IMR-90 (cell line): ENCODE data around the gene MPRIP. TPM values are rescaled to one million over a fixed set of nuclear protein-coding genes. Genes with fewer than 3 reads are reported as not detected.

Source experiments
- ATAC-seq: fragments of 200-7000 bp; cut with Tn5 transposase; 2 replicates; pipeline ENCODE4 v1.9.1; 2020; ENCODE audit warnings: low read depth, mild to moderate bottlenecking, moderate library complexity
- BruUV-seq: library from RNA; stranded (reverse); fragments of 400-500 nt; replicated peaks from 2 replicates; lab custom pipeline; 2021; lab: Mats Ljungman, UMichigan
- CTCF ChIA-PET: fragments of 300-600 bp; formaldehyde crosslinking; extraction: SDS; loops from one replicate; lab custom pipeline; 2021; ENCODE audit warnings: antibody characterized with exemption; lab: Yijun Ruan, JAX
- POLR2A ChIA-PET: fragments of 300-600 bp; sonication (Branson Sonifier 250); formaldehyde crosslinking; loops from one replicate; lab custom pipeline; 2022; ENCODE audit warnings: antibody characterized with exemption; ENCODE audit not compliant: unreplicated experiment; lab: Charles Lee
- DNase-seq: peaks from one replicate; pipeline ENCODE4 v3.0.0; 2013
- H2AFZ ChIP-seq: replicated peaks from 2 replicates; pipeline ENCODE3; 2013; ENCODE audit warnings: low read length, mild to moderate bottlenecking; ENCODE audit not compliant: poor library complexity
- H2AK5ac ChIP-seq: 2 replicates; pipeline ENCODE4 v1.6.1; 2013; ENCODE audit warnings: low read depth, low read length, inconsistent platforms
- H2AK9ac ChIP-seq: replicated peaks from 2 replicates; pipeline ENCODE3; 2013; ENCODE audit warnings: mild to moderate bottlenecking, low read depth, low read length, moderate library complexity; ENCODE audit not compliant: poor library complexity
- H2BK120ac ChIP-seq: 2 replicates; pipeline ENCODE4 v1.6.1; 2013; ENCODE audit warnings: low read depth, low read length, inconsistent platforms
- H2BK15ac ChIP-seq: 3 replicates; pipeline ENCODE4 v1.6.1; 2013; ENCODE audit warnings: low read depth, low read length, inconsistent platforms
- H2BK20ac ChIP-seq: 2 replicates; pipeline ENCODE4 v1.6.1; 2013; ENCODE audit warnings: low read depth, mild to moderate bottlenecking, inconsistent platforms, low read length, moderate library complexity
- H2BK5ac ChIP-seq: 2 replicates; pipeline ENCODE4 v1.6.1; 2013; ENCODE audit warnings: mild to moderate bottlenecking, low read depth, low read length, inconsistent platforms; ENCODE audit not compliant: poor library complexity, severe bottlenecking
- H3K14ac ChIP-seq: replicated peaks from 2 replicates; pipeline ENCODE4 v1.6.1; 2013; ENCODE audit warnings: low read depth, low read length, inconsistent platforms
- H3K18ac ChIP-seq: 2 replicates; pipeline ENCODE4 v1.6.1; 2013; ENCODE audit warnings: low read depth, low read length, control low read depth
- H3K23ac ChIP-seq: 2 replicates; pipeline ENCODE4 v1.6.1; 2013; ENCODE audit warnings: low read depth, low read length, inconsistent platforms
- H3K27ac ChIP-seq: 2 replicates; pipeline ENCODE4 v1.5.1; 2013; ENCODE audit warnings: mild to moderate bottlenecking, control low read depth, low read length; ENCODE audit not compliant: insufficient read depth
- H3K27me3 ChIP-seq: 2 replicates; pipeline ENCODE4 v1.6.1; 2013; ENCODE audit warnings: low read length; ENCODE audit not compliant: control insufficient read depth, insufficient read depth
- H3K36me3 ChIP-seq: 2 replicates; pipeline ENCODE4 v1.6.1; 2013; ENCODE audit warnings: low read length, mixed read lengths; ENCODE audit not compliant: control insufficient read depth, insufficient read depth
- H3K4ac ChIP-seq: 2 replicates; pipeline ENCODE4 v1.6.1; 2013; ENCODE audit warnings: low read depth, low read length, inconsistent platforms
- H3K4me1 ChIP-seq: 2 replicates; pipeline ENCODE4 v1.6.1; 2013; ENCODE audit warnings: low read length, mixed read lengths; ENCODE audit not compliant: control insufficient read depth, insufficient read depth
- H3K4me2 ChIP-seq: 2 replicates; pipeline ENCODE4 v1.6.1; 2013; ENCODE audit warnings: low read depth, mild to moderate bottlenecking, control low read depth, low read length, moderate library complexity
- H3K4me3 ChIP-seq: 2 replicates; pipeline ENCODE4 v1.5.1; 2013; ENCODE audit warnings: low read depth, mild to moderate bottlenecking, control low read depth, low read length, moderate library complexity; ENCODE audit not compliant: insufficient read depth
- H3K56ac ChIP-seq: 2 replicates; pipeline ENCODE4 v1.6.1; 2013; ENCODE audit warnings: low read length, inconsistent platforms; ENCODE audit not compliant: insufficient read depth; ENCODE audit errors: extremely low read depth
- H3K79me1 ChIP-seq, 2 experiments: 2 replicates each; pipeline ENCODE4 v1.6.1; 2013; ENCODE audit warnings: low read length in 2 of 2, inconsistent platforms in 1 of 2, low read depth in 1 of 2
- H3K9ac ChIP-seq: 2 replicates; pipeline ENCODE4 v1.6.1; 2013; ENCODE audit warnings: low read depth, low read length, control low read depth
- H3K9me1 ChIP-seq: 2 replicates; pipeline ENCODE4 v1.6.1; 2013; ENCODE audit warnings: low read length, inconsistent platforms; ENCODE audit not compliant: insufficient read depth
- H3K9me3 ChIP-seq: 2 replicates; pipeline ENCODE4 v1.6.1; 2013; ENCODE audit warnings: low read length; ENCODE audit not compliant: control insufficient read depth, insufficient read depth
- H4K20me1 ChIP-seq: 2 replicates; pipeline ENCODE4 v1.6.1; 2013; ENCODE audit warnings: low read length, inconsistent platforms; ENCODE audit not compliant: insufficient read depth
- H4K5ac ChIP-seq: 2 replicates; pipeline ENCODE4 v1.6.1; 2013; ENCODE audit warnings: mild to moderate bottlenecking, low read depth, low read length, control low read depth
- H4K8ac ChIP-seq, 2 experiments: 2 replicates each; pipeline ENCODE4 v1.6.1; 2013; ENCODE audit warnings: low read depth in 2 of 2, low read length in 2 of 2, control low read depth in 1 of 2, inconsistent platforms in 1 of 2
- H4K91ac ChIP-seq: 2 replicates; pipeline ENCODE4 v1.6.1; 2013; ENCODE audit warnings: low read depth, low read length, inconsistent platforms; ENCODE audit not compliant: insufficient read depth
- BHLHE40 ChIP-seq: fragments of 150-350 bp; IDR thresholded peaks from 2 replicates; pipeline ENCODE4 v1.6.1; 2016; ENCODE audit warnings: mild to moderate bottlenecking, low read depth, low read length
- CHD1 ChIP-seq: IDR thresholded peaks from 2 replicates; pipeline ENCODE4 v1.6.1; 2012; ENCODE audit warnings: low read depth, low read length, improper control_type of control experiment
- MAFK ChIP-seq: IDR thresholded peaks from 2 replicates; pipeline ENCODE4 v1.6.1; 2012; ENCODE audit warnings: low read depth, low read length, improper control_type of control experiment
- MXI1 ChIP-seq: IDR thresholded peaks from 2 replicates; pipeline ENCODE4 v1.6.1; 2012; ENCODE audit warnings: low read depth, mild to moderate bottlenecking, low read length, moderate library complexity, borderline replicate concordance
- NFE2L2 ChIP-seq: fragments of 150-350 bp; IDR thresholded peaks from 2 replicates; pipeline ENCODE4 v1.6.1; 2016; ENCODE audit warnings: low read depth, mild to moderate bottlenecking, low read length
- RAD21 ChIP-seq: IDR thresholded peaks from 2 replicates; pipeline ENCODE4 v1.6.1; 2012; ENCODE audit warnings: low read length, improper control_type of control experiment
- RFX5 ChIP-seq: IDR thresholded peaks from 2 replicates; pipeline ENCODE4 v1.8.0; 2012; ENCODE audit warnings: low read depth, mild to moderate bottlenecking, low read length, moderate library complexity
- WGBS, 2 experiments: methylation state at CpG; one replicate each; pipeline versions ENCODE4 v1.1.5 to v1.1.7; 2013; ENCODE audit warnings: missing lambda C conversion rate in 2 of 2; ENCODE audit not compliant: insufficient read length in 1 of 2; ENCODE audit errors: extremely low coverage in 2 of 2; 5-methylcytosine and 5-hydroxymethylcytosine counted together
- dilution Hi-C: fragments of 300-500 bp; cut with HindIII; formaldehyde crosslinking; loops from one replicate; pipeline ENCODE4 v1.14.3; 2018; ENCODE audit warnings: low sequenced_read_pairs; ENCODE audit not compliant: unreplicated experiment
- in situ Hi-C: fragments of 300-500 bp; cut with MboI; formaldehyde crosslinking; loops from 3 replicates; pipeline ENCODE4 v1.14.3; 2019; ENCODE audit warnings: low sequenced_read_pairs, inconsistent platforms, mixed read lengths
- intact Hi-C: fragments of 100-400 bp; cut with micrococcal nuclease; formaldehyde crosslinking; loops from 2 replicates; pipeline ENCODE4 v1.10.0; 2022
- polyA plus RNA-seq, 3 experiments: library from polyadenylated mRNA; depleted of rRNA; stranded (reverse); fragments of >200 nt; gene quantifications; 2 replicates each; pipeline ENCODE4 v1.2.3, GENCODE V29; 2012; ENCODE audit warnings: low replicate concordance in 1 of 3
- total RNA-seq: library from RNA; depleted of rRNA; stranded (reverse); fragments of >200 nt; gene quantifications from 2 replicates; pipeline ENCODE4 v1.2.3, GENCODE V29; 2012

The MPRIP gene
- total and polyA plus RNA-seq, 2 of the 4 experiments (the other 2 are of a cell fraction): 111 to 149 TPM

- no peak overlapping the region for H2BK15ac ChIP-seq
- CTCF ChIA-PET: no interaction called here
- DNase-seq: no peak
- no peak overlapping the region for H2BK5ac ChIP-seq
- in situ Hi-C loops: no loop called here
- H4K8ac ChIP-seq: no peak overlapping the region
- H3K27ac ChIP-seq: no peak overlapping the region
- H3K4ac ChIP-seq: no peak overlapping the region
- no TSS peak for BruUV-seq
- no peak for ATAC-seq
- H2AFZ ChIP-seq: no peak overlapping the region
- no peak overlapping the region for H4K5ac ChIP-seq
- H3K4me3 ChIP-seq: no peak overlapping the region
- dilution Hi-C loops: no loop called here
- no peak overlapping the region for H2BK120ac ChIP-seq
- H3K9me1 ChIP-seq: 0 out of 2 replicates have a peak, but pooled peaks cover 3% of the 10 kb centered on the region
- no peak overlapping the region for H3K18ac ChIP-seq
- no peak overlapping the region for H3K23ac ChIP-seq
- no peaks in the 10 kb centered on the region for H4K20me1 ChIP-seq
- POLR2A ChIA-PET: no interaction called here
- H2AK5ac ChIP-seq: no peak overlapping the region
- H2AK9ac ChIP-seq: no peak overlapping the region
- TF ChIP-seq BHLHE40 (no peak), CHD1 (no peak), MAFK (no peak), RAD21 (no peak), RFX5 (no peak), NFE2L2 (no peak), MXI1 (no peak)
- H3K4me2 ChIP-seq: no peak overlapping the region
- H3K9me3 ChIP-seq: no peaks in the 10 kb centered on the region
- no peaks in the 10 kb centered on the region for H3K4me1 ChIP-seq
- WGBS, 2 experiments: 87% methylated on average over 3 of the region's 12 CpGs; no CpG with 5 or more reads in 1 of the 2 experiments
- no peak overlapping the region for H3K14ac ChIP-seq
- intact Hi-C loops: no loop called here
- H3K79me1 ChIP-seq: peaks cover 3 to 11% of the 10 kb centered on the region in 2 experiments; a peak in 3 of 4 replicates
- peaks cover 84% of the 10 kb centered on the region for H3K36me3 ChIP-seq
- no peak overlapping the region for H2BK20ac ChIP-seq
- H3K27me3 ChIP-seq: no peaks in the 10 kb centered on the region
- no peak overlapping the region for H3K9ac ChIP-seq
- H4K91ac ChIP-seq: no peak overlapping the region
- no peak overlapping the region for H3K56ac ChIP-seq
Observed at GRCh38 chr17:17176341-17176740, 134.1 kb downstream of the MPRIP start.
